ENCODE results near the gene IGF1R. TPM values are rescaled to one million over a fixed set of nuclear protein-coding genes. Genes with fewer than 3 reads are reported as not detected.

The IGF1R gene
- total RNA-seq, 4 donors from 2014 or later, result 49.4 to 239 (median 109) TPM

DNA sequence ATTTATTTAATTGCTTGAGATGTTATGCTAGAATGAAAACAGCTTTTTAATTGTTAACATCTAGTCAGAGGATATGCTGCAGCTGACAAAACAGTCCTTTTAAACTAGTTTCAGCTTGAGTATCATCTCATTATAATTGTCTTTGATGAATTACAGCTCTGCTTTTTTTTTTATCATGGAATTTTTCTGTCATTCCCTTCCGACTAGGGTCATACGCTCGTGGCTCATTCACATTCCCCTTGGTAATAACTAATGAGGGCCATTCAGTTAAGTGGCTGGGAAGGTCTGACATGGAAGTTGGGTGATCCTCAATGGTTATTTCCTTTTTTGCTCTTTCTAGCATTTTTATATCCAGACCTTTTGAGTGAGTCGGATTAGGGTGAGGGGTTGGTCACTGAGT is 282.2 kb downstream of the IGF1R start:
- Histone ChIP-seq H3K27me3 (no peaks in the 10 kb centered on the region), H3K4me3 (no peak overlapping the region), H3K27ac (no peak overlapping the region), H3K9me3 (no peaks in the 10 kb centered on the region), H3K36me3 (peaks cover 0 to 32% (median 3%) of the 10 kb centered on the region in 4 donors), H3K4me1 (peaks cover 0 to 5% (median 0%) of the 10 kb centered on the region in 4 donors)
- no peak for DNase-seq
- intact Hi-C loops (cut with DNase I; ENCODE audit: low total_unique reads), result no loop called here
- in situ Hi-C loops (cut with MboI; ENCODE audit: low pct_ligation_motif_present in 1 of 4, low pct_unique_long_range_greater_than_20kb in 1 of 4, low sequenced_read_pairs in 3 of 4), result no loop called here
- 80% methylated on average over 4 of the region's 4 CpGs for WGBS, 2 donors (ENCODE audit: low coverage in 1 of 2)
- TF ChIP-seq POLR2AphosphoS5 (IDR thresholded peaks at IDR 0.05) (no peak), POLR2A (IDR thresholded peaks at IDR 0.05) (no peak), EP300 (IDR thresholded peaks at IDR 0.05; ENCODE audit: low read depth) (no peak)
- TF ChIP-seq, protein P1, sequence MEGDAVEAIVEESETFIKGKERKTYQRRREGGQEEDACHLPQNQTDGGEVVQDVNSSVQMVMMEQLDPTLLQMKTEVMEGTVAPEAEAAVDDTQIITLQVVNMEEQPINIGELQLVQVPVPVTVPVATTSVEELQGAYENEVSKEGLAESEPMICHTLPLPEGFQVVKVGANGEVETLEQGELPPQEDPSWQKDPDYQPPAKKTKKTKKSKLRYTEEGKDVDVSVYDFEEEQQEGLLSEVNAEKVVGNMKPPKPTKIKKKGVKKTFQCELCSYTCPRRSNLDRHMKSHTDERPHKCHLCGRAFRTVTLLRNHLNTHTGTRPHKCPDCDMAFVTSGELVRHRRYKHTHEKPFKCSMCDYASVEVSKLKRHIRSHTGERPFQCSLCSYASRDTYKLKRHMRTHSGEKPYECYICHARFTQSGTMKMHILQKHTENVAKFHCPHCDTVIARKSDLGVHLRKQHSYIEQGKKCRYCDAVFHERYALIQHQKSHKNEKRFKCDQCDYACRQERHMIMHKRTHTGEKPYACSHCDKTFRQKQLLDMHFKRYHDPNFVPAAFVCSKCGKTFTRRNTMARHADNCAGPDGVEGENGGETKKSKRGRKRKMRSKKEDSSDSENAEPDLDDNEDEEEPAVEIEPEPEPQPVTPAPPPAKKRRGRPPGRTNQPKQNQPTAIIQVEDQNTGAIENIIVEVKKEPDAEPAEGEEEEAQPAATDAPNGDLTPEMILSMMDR (IDR thresholded peaks at IDR 0.05), result no peak

DNA sequence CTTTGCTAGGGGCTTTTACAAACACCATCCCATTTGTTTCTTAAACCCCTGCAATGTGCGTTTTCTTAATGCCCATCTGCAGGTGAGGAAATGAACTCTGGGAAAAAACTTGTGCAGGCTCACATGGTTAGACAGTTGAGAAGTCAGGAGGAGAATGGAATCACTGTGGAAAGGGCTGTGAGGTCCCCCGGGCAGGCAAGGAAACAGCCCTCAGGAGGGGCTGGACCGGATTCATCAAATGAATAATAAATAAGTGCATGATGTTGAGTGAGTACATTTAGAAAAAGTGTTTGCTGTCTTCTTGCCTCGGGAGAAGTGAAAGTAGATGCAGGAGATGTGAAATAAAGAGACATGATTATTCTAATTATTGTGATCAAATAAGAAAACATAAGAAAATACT is 282.7 kb downstream of the IGF1R start:
- Histone ChIP-seq H3K9me3 (no peaks in the 10 kb centered on the region), H3K4me1 (peaks cover 0 to 5% (median 0%) of the 10 kb centered on the region in 4 donors), H3K4me3 (no peak overlapping the region), H3K27ac (no peak overlapping the region), H3K27me3 (no peaks in the 10 kb centered on the region), H3K36me3 (peaks cover 0 to 33% (median 3%) of the 10 kb centered on the region in 4 donors)
- in situ Hi-C loops (cut with MboI; ENCODE audit: low pct_ligation_motif_present in 1 of 4, low pct_unique_long_range_greater_than_20kb in 1 of 4, low sequenced_read_pairs in 3 of 4) (no loop called here), intact Hi-C loops (cut with DNase I; ENCODE audit: low total_unique reads) (no loop called here)
- WGBS, 2 donors (ENCODE audit: low coverage in 1 of 2), result 81 to 83% methylated on average over 3 to 4 of the region's 4 CpGs
- TF ChIP-seq POLR2AphosphoS5 (IDR thresholded peaks at IDR 0.05) (no peak), POLR2A (IDR thresholded peaks at IDR 0.05) (no peak), EP300 (IDR thresholded peaks at IDR 0.05; ENCODE audit: low read depth) (no peak)
- TF ChIP-seq, protein P1 (IDR thresholded peaks at IDR 0.05), result no peak
- no peak for DNase-seq

DNA sequence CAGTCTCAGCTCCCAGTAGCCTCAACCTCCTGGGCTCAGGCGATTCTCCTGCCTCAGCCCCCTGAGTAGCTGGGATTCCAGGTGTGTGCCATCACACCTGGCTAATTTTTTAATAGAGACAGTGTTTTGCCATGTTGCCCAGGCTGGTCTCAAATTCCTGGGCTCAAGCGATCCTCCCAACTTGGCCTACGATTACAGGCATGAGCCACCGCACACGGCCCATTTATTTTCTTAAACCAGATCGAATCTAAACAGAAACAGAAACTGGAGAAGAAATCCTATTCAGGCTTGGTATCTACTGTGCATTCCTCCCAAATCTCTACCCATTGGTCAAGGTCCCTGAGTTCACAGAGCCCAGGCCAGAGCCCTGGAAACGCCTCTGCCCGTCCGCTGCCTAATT is 285.1 kb downstream of the IGF1R start:
- DNase-seq, result no peak
- 95 to 97% methylated on average over 5 to 9 of the region's 9 CpGs for WGBS, 2 donors (ENCODE audit: low coverage in 1 of 2)
- in situ Hi-C loops (cut with MboI; ENCODE audit: low pct_ligation_motif_present in 1 of 4, low pct_unique_long_range_greater_than_20kb in 1 of 4, low sequenced_read_pairs in 3 of 4), result no loop called here

DNA sequence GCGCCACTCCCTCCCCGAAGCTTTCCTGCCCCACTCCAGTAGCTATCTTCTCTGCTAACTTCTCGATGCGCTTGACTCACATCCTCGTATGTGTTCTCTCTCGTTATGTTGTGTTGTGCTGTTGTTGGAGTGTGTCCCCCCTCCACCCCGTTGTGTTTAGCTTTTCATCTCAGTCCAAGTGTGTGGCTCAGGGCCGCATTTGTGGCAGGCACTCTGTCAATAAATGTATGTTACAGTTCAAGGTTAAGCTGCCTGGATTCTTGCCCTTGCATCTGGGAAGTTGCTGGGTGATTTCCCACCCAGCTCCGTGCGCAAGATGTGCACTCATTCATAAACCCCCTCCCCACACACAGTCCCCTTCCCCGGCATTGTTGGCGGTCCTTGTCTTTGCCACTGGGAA is 287.4 kb downstream of the IGF1R start:
- no peaks in the 10 kb centered on the region for H3K9me3 ChIP-seq
- TF ChIP-seq EP300 (IDR thresholded peaks at IDR 0.05; ENCODE audit: low read depth), result no peak
- TF ChIP-seq POLR2A (IDR thresholded peaks at IDR 0.05), result no peak
- TF ChIP-seq, protein P1 (IDR thresholded peaks at IDR 0.05), result no peak
- no peak for TF ChIP-seq POLR2AphosphoS5 (IDR thresholded peaks at IDR 0.05)
- H3K4me3 ChIP-seq, result no peak overlapping the region
- peaks cover 0 to 29% (median 2%) of the 10 kb centered on the region in 4 donors for H3K36me3 ChIP-seq
- H3K27me3 ChIP-seq, result no peaks in the 10 kb centered on the region
- in situ Hi-C loops (cut with MboI; ENCODE audit: low pct_ligation_motif_present in 1 of 4, low pct_unique_long_range_greater_than_20kb in 1 of 4, low sequenced_read_pairs in 3 of 4), result no loop called here
- intact Hi-C loops (cut with DNase I; ENCODE audit: low total_unique reads), result no loop called here
- no peak overlapping the region for H3K27ac ChIP-seq
- DNase-seq, result no peak
- no peaks in the 10 kb centered on the region for H3K4me1 ChIP-seq
- 77 to 85% methylated on average over 8 to 12 of the region's 12 CpGs for WGBS, 2 donors (ENCODE audit: low coverage in 1 of 2)

More for the DNA sequence above, 285.1 kb downstream of the IGF1R start:
- H3K4me1 ChIP-seq, result no peaks in the 10 kb centered on the region
- no peaks in the 10 kb centered on the region for H3K9me3 ChIP-seq
- no peaks in the 10 kb centered on the region for H3K27me3 ChIP-seq
- no peak overlapping the region for H3K4me3 ChIP-seq
- TF ChIP-seq EP300 (IDR thresholded peaks at IDR 0.05; ENCODE audit: low read depth) (no peak), POLR2A (IDR thresholded peaks at IDR 0.05) (no peak), POLR2AphosphoS5 (IDR thresholded peaks at IDR 0.05) (no peak)
- TF ChIP-seq, protein P1 (IDR thresholded peaks at IDR 0.05), result no peak
- intact Hi-C loops (cut with DNase I; ENCODE audit: low total_unique reads), result no loop called here
- no peak overlapping the region for H3K27ac ChIP-seq
- H3K36me3 ChIP-seq, result peaks cover 0 to 36% (median 3%) of the 10 kb centered on the region in 4 donors

All from transverse colon (tissue), 4 donors.